GM21528 (cell line): ENCODE results near the gene HINT2.

Source experiments
- ATAC-seq: cut with Tn5 transposase; IDR thresholded peaks from one replicate; pipeline ENCODE4 v1.9.1; 2021; ENCODE audit warnings: mild to moderate bottlenecking, moderate library complexity; ENCODE audit not compliant: unreplicated experiment, low FRiP score

HINT2 gene

GRCh38 chr9:35789541-35789940 is 25.3 kb downstream of the HINT2 start:
- ATAC-seq: no peak

GRCh38 chr9:35783418-35783817 is 31.4 kb downstream of the HINT2 start:
- ATAC-seq: no peak

- no peak for ATAC-seq
Measured at GRCh38 chr9:35781066-35781465, 33.8 kb downstream of the HINT2 start.

DNA sequence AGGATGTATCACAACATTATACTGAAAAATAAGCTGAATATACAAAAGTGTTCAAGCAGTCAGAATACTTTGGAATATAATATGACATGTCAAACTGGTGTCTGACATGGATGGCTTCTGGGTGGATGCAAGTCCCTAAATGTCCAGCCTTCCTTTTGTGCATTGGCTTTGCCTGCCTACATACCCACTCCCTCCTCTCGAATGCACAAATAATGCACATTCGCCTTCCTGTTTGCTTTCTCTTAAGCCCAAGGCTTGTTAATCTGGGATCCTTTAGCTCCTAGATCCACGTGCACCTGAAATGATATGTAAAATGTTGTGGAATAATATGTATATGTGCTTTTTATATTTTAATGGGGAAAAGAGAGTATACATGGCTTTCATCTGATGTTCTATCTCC is 36.3 kb downstream of the HINT2 start:
- no peak for ATAC-seq

DNA sequence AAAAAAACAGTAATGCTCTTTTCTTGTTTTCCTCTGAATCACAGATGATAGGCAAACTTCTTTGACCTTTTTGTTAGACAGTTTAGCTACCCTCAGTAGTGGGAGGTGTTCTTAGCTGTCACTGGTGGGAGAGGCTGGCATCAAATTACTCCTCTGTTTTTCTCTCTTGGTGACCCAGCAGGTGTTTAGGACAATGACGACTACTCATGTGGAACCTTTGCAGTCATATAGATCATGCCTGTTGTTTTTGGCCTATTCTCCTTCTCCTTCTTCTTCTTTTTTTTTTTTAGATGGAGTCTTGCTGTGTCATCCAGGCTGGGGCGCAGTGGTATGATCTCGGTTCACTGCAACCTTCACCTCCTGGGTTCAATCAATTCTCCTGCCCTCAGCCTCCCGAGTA is 38.8 kb downstream of the HINT2 start:
- no peak for ATAC-seq

GRCh38 chr9:35774907-35775635 is 39.8 kb downstream of the HINT2 start:
- ATAC-seq: no peak

DNA sequence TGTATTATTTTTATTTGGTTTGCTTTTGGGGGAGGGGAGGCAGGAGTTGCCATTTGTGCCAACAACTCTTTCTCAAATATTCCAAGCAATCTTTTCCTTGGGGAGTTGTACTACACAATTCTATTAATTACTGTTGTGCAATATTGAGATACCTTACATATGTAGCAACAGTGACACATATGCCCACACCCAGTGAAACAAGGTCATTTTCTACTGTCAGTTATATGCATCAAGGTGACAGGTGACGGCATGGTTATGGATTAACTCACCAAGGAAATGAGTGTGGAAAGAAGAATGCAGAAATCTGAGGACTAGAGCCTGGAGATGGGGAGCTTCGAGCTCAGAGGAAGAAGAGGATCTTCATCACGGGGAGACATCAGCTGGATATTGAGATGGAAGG is 42.9 kb downstream of the HINT2 start:
- ATAC-seq: no peak

GRCh38 chr9:35771534-35771933 is 43.3 kb downstream of the HINT2 start:
- ATAC-seq: no peak

DNA sequence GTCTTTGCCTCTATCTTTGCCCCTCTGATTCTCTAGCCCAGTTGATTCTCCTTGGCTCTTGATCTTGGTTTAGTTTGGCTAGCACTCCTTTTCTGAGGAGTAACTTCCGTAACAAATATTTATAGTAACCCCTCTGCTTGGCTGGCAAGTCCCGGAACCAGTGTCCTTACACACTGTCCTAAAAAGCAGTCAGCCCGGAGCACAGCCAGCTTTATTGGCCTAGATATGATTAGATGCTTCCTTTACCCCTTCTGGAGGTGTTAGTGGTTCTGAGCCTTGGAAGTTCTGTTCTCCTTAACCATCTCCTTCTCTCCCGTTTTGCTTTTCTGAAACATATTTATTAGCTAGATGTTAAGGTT is 43.8 kb downstream of the HINT2 start:
- ATAC-seq: no peak

- ATAC-seq: no peak
Measured at GRCh38 chr9:35769763-35770162, 45.1 kb downstream of the HINT2 start.

- no peak for ATAC-seq
Measured at GRCh38 chr9:35767458-35767857, 47.4 kb downstream of the HINT2 start.

DNA sequence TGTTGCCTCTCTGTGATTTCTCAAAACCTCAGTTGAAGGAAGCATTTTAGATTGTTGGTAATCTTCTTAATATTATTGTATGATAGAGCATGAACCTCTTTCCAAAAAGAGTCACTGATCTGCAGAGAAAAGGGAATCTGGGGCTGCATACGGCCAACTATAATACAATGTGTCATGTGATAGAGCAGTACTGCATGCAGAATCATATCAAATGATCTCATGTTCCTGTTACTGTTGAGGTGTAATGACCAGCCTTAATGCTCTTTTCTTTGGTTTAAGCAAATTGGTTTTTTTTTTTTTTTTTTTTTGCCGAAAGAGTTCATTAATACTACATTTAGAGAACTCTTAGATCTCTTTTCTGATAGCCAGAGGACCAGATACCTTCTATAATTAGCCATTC is 47.8 kb downstream of the HINT2 start:
- ATAC-seq: no peak

- ATAC-seq: no peak
Measured at GRCh38 chr9:35763803-35764202, 51.0 kb downstream of the HINT2 start.

DNA sequence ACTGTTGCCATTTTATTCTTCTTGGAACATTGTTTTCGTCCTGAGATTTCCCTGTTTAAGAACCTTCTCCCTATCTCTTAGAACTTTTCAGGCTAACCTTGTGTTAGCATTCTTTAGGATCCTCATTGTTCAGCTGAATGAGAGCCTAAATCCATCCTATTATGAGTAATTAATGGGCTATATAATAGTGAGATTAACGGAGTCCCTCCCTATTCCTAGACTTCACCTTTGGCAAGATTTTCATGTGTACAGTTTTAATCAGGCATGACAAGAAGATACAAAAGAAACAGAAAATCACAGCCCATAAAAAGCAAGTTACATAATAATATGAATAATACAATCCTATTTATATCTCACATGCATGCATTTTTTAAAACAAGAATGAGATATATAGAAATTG is 51.7 kb downstream of the HINT2 start:
- no peak for ATAC-seq
